HepG2 (cell line): ENCODE measurements around the gene LHX1. TPM values are rescaled to one million over a fixed set of nuclear protein-coding genes. Genes with fewer than 3 reads are reported as not detected.

ENCODE experiments used
- ASH2L ChIP-seq: fragments of 300-600, 200-600 bp; sonication (generic); IDR thresholded peaks from 2 replicates; pipeline ENCODE4 v1.7.0; 2017; ENCODE audit warnings: low read depth, mild to moderate bottlenecking, moderate library complexity, mixed read lengths, low read length; ENCODE audit not compliant: insufficient read length
- KIAA2018 ChIP-seq: sonication (generic); formaldehyde crosslinking; IDR thresholded peaks from 2 replicates; pipeline ENCODE4 v1.5.0; 2020; ENCODE audit warnings: mild to moderate bottlenecking, missing genetic modification reagents, borderline replicate concordance
- polyA plus RNA-seq, 8 experiments: library from polyadenylated mRNA; depleted of rRNA in 3 of 8; stranded (reverse) in 7 of 8; unstranded in 1 of 8; fragments of >200 nt; fragmentation: Illumina TruSeq in 4 of 8; extraction: Trizol in 4 of 8; gene quantifications; 2 replicates each; pipeline versions ENCODE4 v1.2.1 to v1.2.3, GENCODE V29; 2011 to 2016; ENCODE audit warnings: low read depth in 4 of 8, missing spikeins in 1 of 8, mixed read lengths in 1 of 8; ENCODE audit not compliant: insufficient read depth in 1 of 8
- total RNA-seq, 5 experiments: library from RNA; depleted of rRNA; stranded (reverse); fragments of >200 nt; fragmentation: Illumina TruSeq; extraction: Trizol; gene quantifications; 2 replicates each; pipeline ENCODE4 v1.2.3, GENCODE V29; 2016; ENCODE audit warnings: low read depth in 1 of 5

LHX1 gene
- total and polyA plus RNA-seq, 2 of the 13 experiments (the other 11 are each of a cell fraction or from before 2014, with no cell fraction given), result not detected

DNA sequence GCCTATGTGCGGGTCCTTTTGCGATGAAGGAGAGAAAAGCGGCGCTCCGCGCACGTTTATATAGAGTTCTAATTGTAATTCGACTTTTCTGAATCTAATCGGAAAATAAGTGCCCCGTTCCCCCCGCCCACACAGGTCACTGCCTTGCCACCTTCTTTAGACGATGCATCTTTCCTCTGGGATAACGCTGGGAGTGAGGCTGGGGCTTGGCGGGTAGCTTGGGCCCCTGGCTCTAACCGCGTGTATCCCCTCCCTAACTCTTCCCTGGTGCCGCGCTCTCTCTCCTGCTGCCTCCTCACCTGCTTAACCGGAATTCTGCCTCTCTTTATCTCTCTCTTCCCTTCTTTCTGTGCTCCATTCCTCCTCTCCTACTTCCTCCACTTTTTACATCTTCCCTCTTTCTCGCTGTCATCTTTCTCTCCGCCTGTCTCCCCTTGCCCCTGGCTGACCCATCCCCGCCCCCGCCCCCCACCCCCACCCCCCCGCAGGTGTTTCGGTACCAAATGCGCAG, 2.6 kb downstream of the LHX1 start (continued):
- TF ChIP-seq KIAA2018 (no peak), ASH2L (no peak)
